IMR-90 (cell line): ENCODE results near the gene NF1. TPM values are rescaled to one million over a fixed set of nuclear protein-coding genes. Genes with fewer than 3 reads are reported as not detected.
A peak's percentile ranks its signal among the peaks of the same experiment; 100 is the strongest.

ENCODE experiments used
- ATAC-seq: fragments of 200-7000 bp; cut with Tn5 transposase; 2 replicates; pipeline ENCODE4 v1.9.1; 2020; ENCODE audit warnings: low read depth, mild to moderate bottlenecking, moderate library complexity
- BruUV-seq: library from RNA; stranded (reverse); fragments of 400-500 nt; replicated peaks from 2 replicates; lab custom pipeline; 2021; lab: Mats Ljungman, UMichigan
- CTCF ChIA-PET: fragments of 300-600 bp; formaldehyde crosslinking; extraction: SDS; loops from one replicate; lab custom pipeline; 2021; ENCODE audit warnings: antibody characterized with exemption; lab: Yijun Ruan, JAX
- POLR2A ChIA-PET: fragments of 300-600 bp; sonication (Branson Sonifier 250); formaldehyde crosslinking; loops from one replicate; lab custom pipeline; 2022; ENCODE audit warnings: antibody characterized with exemption; ENCODE audit not compliant: unreplicated experiment; lab: Charles Lee
- DNase-seq: peaks from one replicate; pipeline ENCODE4 v3.0.0; 2013
- H2AFZ ChIP-seq: replicated peaks from 2 replicates; pipeline ENCODE3; 2013; ENCODE audit warnings: low read length, mild to moderate bottlenecking; ENCODE audit not compliant: poor library complexity
- H2AK5ac ChIP-seq: 2 replicates; pipeline ENCODE4 v1.6.1; 2013; ENCODE audit warnings: low read depth, low read length, inconsistent platforms
- H2AK9ac ChIP-seq: replicated peaks from 2 replicates; pipeline ENCODE3; 2013; ENCODE audit warnings: mild to moderate bottlenecking, low read depth, low read length, moderate library complexity; ENCODE audit not compliant: poor library complexity
- H2BK120ac ChIP-seq: 2 replicates; pipeline ENCODE4 v1.6.1; 2013; ENCODE audit warnings: low read depth, low read length, inconsistent platforms
- H2BK15ac ChIP-seq: 3 replicates; pipeline ENCODE4 v1.6.1; 2013; ENCODE audit warnings: low read depth, low read length, inconsistent platforms
- H2BK20ac ChIP-seq: 2 replicates; pipeline ENCODE4 v1.6.1; 2013; ENCODE audit warnings: low read depth, mild to moderate bottlenecking, inconsistent platforms, low read length, moderate library complexity
- H2BK5ac ChIP-seq: 2 replicates; pipeline ENCODE4 v1.6.1; 2013; ENCODE audit warnings: mild to moderate bottlenecking, low read depth, low read length, inconsistent platforms; ENCODE audit not compliant: poor library complexity, severe bottlenecking
- H3K14ac ChIP-seq: replicated peaks from 2 replicates; pipeline ENCODE4 v1.6.1; 2013; ENCODE audit warnings: low read depth, low read length, inconsistent platforms
- H3K18ac ChIP-seq: 2 replicates; pipeline ENCODE4 v1.6.1; 2013; ENCODE audit warnings: low read depth, low read length, control low read depth
- H3K23ac ChIP-seq: 2 replicates; pipeline ENCODE4 v1.6.1; 2013; ENCODE audit warnings: low read depth, low read length, inconsistent platforms
- H3K27ac ChIP-seq: 2 replicates; pipeline ENCODE4 v1.5.1; 2013; ENCODE audit warnings: mild to moderate bottlenecking, control low read depth, low read length; ENCODE audit not compliant: insufficient read depth
- H3K27me3 ChIP-seq: 2 replicates; pipeline ENCODE4 v1.6.1; 2013; ENCODE audit warnings: low read length; ENCODE audit not compliant: control insufficient read depth, insufficient read depth
- H3K36me3 ChIP-seq: 2 replicates; pipeline ENCODE4 v1.6.1; 2013; ENCODE audit warnings: low read length, mixed read lengths; ENCODE audit not compliant: control insufficient read depth, insufficient read depth
- H3K4ac ChIP-seq: 2 replicates; pipeline ENCODE4 v1.6.1; 2013; ENCODE audit warnings: low read depth, low read length, inconsistent platforms
- H3K4me1 ChIP-seq: 2 replicates; pipeline ENCODE4 v1.6.1; 2013; ENCODE audit warnings: low read length, mixed read lengths; ENCODE audit not compliant: control insufficient read depth, insufficient read depth
- H3K4me2 ChIP-seq: 2 replicates; pipeline ENCODE4 v1.6.1; 2013; ENCODE audit warnings: low read depth, mild to moderate bottlenecking, control low read depth, low read length, moderate library complexity
- H3K4me3 ChIP-seq: 2 replicates; pipeline ENCODE4 v1.5.1; 2013; ENCODE audit warnings: low read depth, mild to moderate bottlenecking, control low read depth, low read length, moderate library complexity; ENCODE audit not compliant: insufficient read depth
- H3K56ac ChIP-seq: 2 replicates; pipeline ENCODE4 v1.6.1; 2013; ENCODE audit warnings: low read length, inconsistent platforms; ENCODE audit not compliant: insufficient read depth; ENCODE audit errors: extremely low read depth
- H3K79me1 ChIP-seq, 2 experiments: 2 replicates each; pipeline ENCODE4 v1.6.1; 2013; ENCODE audit warnings: low read length in 2 of 2, inconsistent platforms in 1 of 2, low read depth in 1 of 2
- H3K9ac ChIP-seq: 2 replicates; pipeline ENCODE4 v1.6.1; 2013; ENCODE audit warnings: low read depth, low read length, control low read depth
- H3K9me1 ChIP-seq: 2 replicates; pipeline ENCODE4 v1.6.1; 2013; ENCODE audit warnings: low read length, inconsistent platforms; ENCODE audit not compliant: insufficient read depth
- H3K9me3 ChIP-seq: 2 replicates; pipeline ENCODE4 v1.6.1; 2013; ENCODE audit warnings: low read length; ENCODE audit not compliant: control insufficient read depth, insufficient read depth
- H4K20me1 ChIP-seq: 2 replicates; pipeline ENCODE4 v1.6.1; 2013; ENCODE audit warnings: low read length, inconsistent platforms; ENCODE audit not compliant: insufficient read depth
- H4K5ac ChIP-seq: 2 replicates; pipeline ENCODE4 v1.6.1; 2013; ENCODE audit warnings: mild to moderate bottlenecking, low read depth, low read length, control low read depth
- H4K8ac ChIP-seq, 2 experiments: 2 replicates each; pipeline ENCODE4 v1.6.1; 2013; ENCODE audit warnings: low read depth in 2 of 2, low read length in 2 of 2, control low read depth in 1 of 2, inconsistent platforms in 1 of 2
- H4K91ac ChIP-seq: 2 replicates; pipeline ENCODE4 v1.6.1; 2013; ENCODE audit warnings: low read depth, low read length, inconsistent platforms; ENCODE audit not compliant: insufficient read depth
- BHLHE40 ChIP-seq: fragments of 150-350 bp; IDR thresholded peaks from 2 replicates; pipeline ENCODE4 v1.6.1; 2016; ENCODE audit warnings: mild to moderate bottlenecking, low read depth, low read length
- CEBPB ChIP-seq: IDR thresholded peaks from 2 replicates; pipeline ENCODE4 v1.6.1; 2012; ENCODE audit warnings: low read depth, low read length, improper control_type of control experiment
- CHD1 ChIP-seq: IDR thresholded peaks from 2 replicates; pipeline ENCODE4 v1.6.1; 2012; ENCODE audit warnings: low read depth, low read length, improper control_type of control experiment
- ELK1 ChIP-seq: fragments of 150-350 bp; IDR thresholded peaks from 2 replicates; pipeline ENCODE4 v1.6.1; 2016; ENCODE audit warnings: low read depth, mild to moderate bottlenecking, low read length, moderate library complexity, borderline replicate concordance
- FOS ChIP-seq: fragments of 150-350 bp; IDR thresholded peaks from 2 replicates; pipeline ENCODE4 v1.6.1; 2016; ENCODE audit warnings: low read depth, low read length
- MAFK ChIP-seq: IDR thresholded peaks from 2 replicates; pipeline ENCODE4 v1.6.1; 2012; ENCODE audit warnings: low read depth, low read length, improper control_type of control experiment
- MAZ ChIP-seq: IDR thresholded peaks from 2 replicates; pipeline ENCODE4 v1.6.1; 2012; ENCODE audit warnings: low read depth, mild to moderate bottlenecking, low read length, improper control_type of control experiment, moderate library complexity, borderline replicate concordance
- MXI1 ChIP-seq: IDR thresholded peaks from 2 replicates; pipeline ENCODE4 v1.6.1; 2012; ENCODE audit warnings: low read depth, mild to moderate bottlenecking, low read length, moderate library complexity, borderline replicate concordance
- NFE2L2 ChIP-seq: fragments of 150-350 bp; IDR thresholded peaks from 2 replicates; pipeline ENCODE4 v1.6.1; 2016; ENCODE audit warnings: low read depth, mild to moderate bottlenecking, low read length
- POLR2A ChIP-seq: IDR thresholded peaks from 2 replicates; pipeline ENCODE4 v1.6.1; 2012; ENCODE audit warnings: mild to moderate bottlenecking, low read depth, low read length
- RAD21 ChIP-seq: IDR thresholded peaks from 2 replicates; pipeline ENCODE4 v1.6.1; 2012; ENCODE audit warnings: low read length, improper control_type of control experiment
- RCOR1 ChIP-seq: IDR thresholded peaks from 2 replicates; pipeline ENCODE4 v1.6.1; 2012; ENCODE audit warnings: mild to moderate bottlenecking, low read length, improper control_type of control experiment; ENCODE audit not compliant: insufficient replicate concordance
- RFX5 ChIP-seq: IDR thresholded peaks from 2 replicates; pipeline ENCODE4 v1.8.0; 2012; ENCODE audit warnings: low read depth, mild to moderate bottlenecking, low read length, moderate library complexity
- SMC3 ChIP-seq: fragments of 150-350 bp; IDR thresholded peaks from 2 replicates; pipeline ENCODE4 v1.6.1; 2016; ENCODE audit warnings: low read depth, mild to moderate bottlenecking, antibody characterized with exemption, low read length, moderate library complexity
- USF2 ChIP-seq: fragments of 150-350 bp; IDR thresholded peaks from 2 replicates; pipeline ENCODE4 v1.6.1; 2017; ENCODE audit warnings: mild to moderate bottlenecking, antibody characterized with exemption, low read length, low read depth
- WGBS, 2 experiments: methylation state at CpG; one replicate each; pipeline versions ENCODE4 v1.1.5 to v1.1.7; 2013; ENCODE audit warnings: missing lambda C conversion rate in 2 of 2; ENCODE audit not compliant: insufficient read length in 1 of 2; ENCODE audit errors: extremely low coverage in 2 of 2; 5-methylcytosine and 5-hydroxymethylcytosine counted together
- dilution Hi-C: fragments of 300-500 bp; cut with HindIII; formaldehyde crosslinking; loops from one replicate; pipeline ENCODE4 v1.14.3; 2018; ENCODE audit warnings: low sequenced_read_pairs; ENCODE audit not compliant: unreplicated experiment
- in situ Hi-C: fragments of 300-500 bp; cut with MboI; formaldehyde crosslinking; loops from 3 replicates; pipeline ENCODE4 v1.14.3; 2019; ENCODE audit warnings: low sequenced_read_pairs, inconsistent platforms, mixed read lengths
- intact Hi-C: fragments of 100-400 bp; cut with micrococcal nuclease; formaldehyde crosslinking; loops from 2 replicates; pipeline ENCODE4 v1.10.0; 2022
- polyA plus RNA-seq, 3 experiments: library from polyadenylated mRNA; depleted of rRNA; stranded (reverse); fragments of >200 nt; gene quantifications; 2 replicates each; pipeline ENCODE4 v1.2.3, GENCODE V29; 2012; ENCODE audit warnings: low replicate concordance in 1 of 3
- total RNA-seq: library from RNA; depleted of rRNA; stranded (reverse); fragments of >200 nt; gene quantifications from 2 replicates; pipeline ENCODE4 v1.2.3, GENCODE V29; 2012
- TF ChIP-seq, protein P1 (sequence below): conservative IDR thresholded peaks from 2 replicates; pipeline ENCODE4 v1.5.1; 2012; ENCODE audit warnings: mild to moderate bottlenecking, low read depth, low read length, improper control_type of control experiment

NF1 gene
- total and polyA plus RNA-seq, 2 of the 4 experiments (the other 2 are of a cell fraction): 17.9 to 48.6 TPM

- H4K8ac ChIP-seq: no peak overlapping the region
- no peak overlapping the region for H2BK5ac ChIP-seq
- H3K27ac ChIP-seq: no peak overlapping the region
- no TSS peak for BruUV-seq
- no peaks in the 10 kb centered on the region for H3K27me3 ChIP-seq
- no peak overlapping the region for H2AK9ac ChIP-seq
- H3K9me3 ChIP-seq: no peaks in the 10 kb centered on the region
- H2AFZ ChIP-seq: no peak overlapping the region
- H4K5ac ChIP-seq: no peak overlapping the region
- H3K79me1 ChIP-seq: peaks cover 18 to 40% of the 10 kb centered on the region in 2 experiments; a peak in 3 of 4 replicates
- H2BK15ac ChIP-seq: no peak overlapping the region
- no peaks in the 10 kb centered on the region for H4K20me1 ChIP-seq
- H3K4ac ChIP-seq: no peak overlapping the region
- ChIA-PET CTCF (interaction anchor here (0.6 kb wide), 1 partner anchor 283 kb away, joined by 3 read pairs; no protein-coding TSS in a partner anchor), POLR2A (no interaction called here)
- WGBS, 2 experiments: no CpG with 5 or more reads among the region's 1 CpG
- H3K14ac ChIP-seq: no peak overlapping the region
- H3K56ac ChIP-seq: no peak overlapping the region
- no peak overlapping the region for H3K4me3 ChIP-seq
- H2BK120ac ChIP-seq: no peak overlapping the region
- intact Hi-C loops (no loop called here), in situ Hi-C loops (no loop called here), dilution Hi-C loops (no loop called here)
- no peak overlapping the region for H2AK5ac ChIP-seq
- H4K91ac ChIP-seq: no peak overlapping the region
- no peak overlapping the region for H3K4me2 ChIP-seq
- no peak overlapping the region for H2BK20ac ChIP-seq
- H3K18ac ChIP-seq: no peak overlapping the region
- no peak overlapping the region for H3K9ac ChIP-seq
- no peaks in the 10 kb centered on the region for H3K4me1 ChIP-seq
- DNase-seq: no peak
- H3K36me3 ChIP-seq: no peaks in the 10 kb centered on the region; the same call in 1 of the 2 replicates
- no peaks in the 10 kb centered on the region; the same call in none of the 2 replicates for H3K9me1 ChIP-seq
- no peak for ATAC-seq
- 0 out of 2 replicates have a peak overlapping the region, but pooled peaks have one; percentile 60 for H3K23ac ChIP-seq
- TF ChIP-seq ELK1 (no peak), BHLHE40 (no peak), FOS (no peak), RAD21 (no peak), RFX5 (no peak), USF2 (no peak), MXI1 (no peak), MAZ (no peak), CHD1 (no peak), SMC3 (no peak), RCOR1 (no peak), NFE2L2 (no peak), CEBPB (no peak), POLR2A (no peak), MAFK (no peak)
- TF ChIP-seq, protein P1, sequence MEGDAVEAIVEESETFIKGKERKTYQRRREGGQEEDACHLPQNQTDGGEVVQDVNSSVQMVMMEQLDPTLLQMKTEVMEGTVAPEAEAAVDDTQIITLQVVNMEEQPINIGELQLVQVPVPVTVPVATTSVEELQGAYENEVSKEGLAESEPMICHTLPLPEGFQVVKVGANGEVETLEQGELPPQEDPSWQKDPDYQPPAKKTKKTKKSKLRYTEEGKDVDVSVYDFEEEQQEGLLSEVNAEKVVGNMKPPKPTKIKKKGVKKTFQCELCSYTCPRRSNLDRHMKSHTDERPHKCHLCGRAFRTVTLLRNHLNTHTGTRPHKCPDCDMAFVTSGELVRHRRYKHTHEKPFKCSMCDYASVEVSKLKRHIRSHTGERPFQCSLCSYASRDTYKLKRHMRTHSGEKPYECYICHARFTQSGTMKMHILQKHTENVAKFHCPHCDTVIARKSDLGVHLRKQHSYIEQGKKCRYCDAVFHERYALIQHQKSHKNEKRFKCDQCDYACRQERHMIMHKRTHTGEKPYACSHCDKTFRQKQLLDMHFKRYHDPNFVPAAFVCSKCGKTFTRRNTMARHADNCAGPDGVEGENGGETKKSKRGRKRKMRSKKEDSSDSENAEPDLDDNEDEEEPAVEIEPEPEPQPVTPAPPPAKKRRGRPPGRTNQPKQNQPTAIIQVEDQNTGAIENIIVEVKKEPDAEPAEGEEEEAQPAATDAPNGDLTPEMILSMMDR: no peak
Measured at GRCh38 chr17:31307640-31308039, 212.9 kb downstream of the NF1 start.
